ENCODE results near the gene INO80C.

Gene INO80C

DNA sequence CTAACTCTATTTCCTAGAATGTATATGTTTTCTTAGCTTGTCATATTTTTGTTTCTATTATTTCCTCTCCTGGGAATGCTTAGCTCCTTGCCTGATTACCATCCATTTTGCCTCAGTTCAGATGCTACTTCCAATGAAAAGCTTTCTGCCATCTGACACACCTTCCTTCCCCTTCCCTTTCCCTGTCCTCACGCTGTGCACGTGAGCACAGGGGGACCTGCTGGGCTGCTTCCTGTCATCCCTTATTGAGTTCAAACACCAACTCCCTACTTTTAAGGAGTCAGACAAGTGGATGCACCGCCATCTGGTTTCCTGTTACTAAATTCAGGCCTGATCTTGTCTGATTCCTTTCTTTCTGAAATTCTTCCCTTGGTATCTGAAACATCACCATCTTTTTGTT lies 2.4 kb upstream of the INO80C start:
- no peak overlapping the region for H3K4me3 ChIP-seq (replicated peaks; ENCODE audit: low read depth, low read length)
- DNase-seq (ENCODE audit: low read depth): no peak
- TF ChIP-seq, protein P1, sequence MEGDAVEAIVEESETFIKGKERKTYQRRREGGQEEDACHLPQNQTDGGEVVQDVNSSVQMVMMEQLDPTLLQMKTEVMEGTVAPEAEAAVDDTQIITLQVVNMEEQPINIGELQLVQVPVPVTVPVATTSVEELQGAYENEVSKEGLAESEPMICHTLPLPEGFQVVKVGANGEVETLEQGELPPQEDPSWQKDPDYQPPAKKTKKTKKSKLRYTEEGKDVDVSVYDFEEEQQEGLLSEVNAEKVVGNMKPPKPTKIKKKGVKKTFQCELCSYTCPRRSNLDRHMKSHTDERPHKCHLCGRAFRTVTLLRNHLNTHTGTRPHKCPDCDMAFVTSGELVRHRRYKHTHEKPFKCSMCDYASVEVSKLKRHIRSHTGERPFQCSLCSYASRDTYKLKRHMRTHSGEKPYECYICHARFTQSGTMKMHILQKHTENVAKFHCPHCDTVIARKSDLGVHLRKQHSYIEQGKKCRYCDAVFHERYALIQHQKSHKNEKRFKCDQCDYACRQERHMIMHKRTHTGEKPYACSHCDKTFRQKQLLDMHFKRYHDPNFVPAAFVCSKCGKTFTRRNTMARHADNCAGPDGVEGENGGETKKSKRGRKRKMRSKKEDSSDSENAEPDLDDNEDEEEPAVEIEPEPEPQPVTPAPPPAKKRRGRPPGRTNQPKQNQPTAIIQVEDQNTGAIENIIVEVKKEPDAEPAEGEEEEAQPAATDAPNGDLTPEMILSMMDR (IDR thresholded peaks at IDR 0.05; ENCODE audit: low read length, missing control alignments): no peak

DNA sequence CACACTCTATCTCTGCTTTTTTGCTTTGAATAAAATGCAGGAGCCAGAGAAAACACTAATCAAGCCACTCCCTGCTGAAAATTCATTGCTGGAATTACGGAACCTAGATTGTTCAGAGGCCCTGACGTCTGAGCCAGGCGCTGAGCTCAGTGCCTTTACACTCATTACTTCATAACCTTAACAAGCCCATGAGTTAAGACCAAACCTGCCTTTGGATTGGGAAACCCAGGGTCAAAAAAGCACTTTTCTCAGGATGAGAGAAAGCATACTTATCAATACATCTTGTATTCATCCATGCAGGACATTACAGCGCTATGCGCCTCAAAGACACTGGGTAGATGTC lies 762 bp downstream of the INO80C start:
- peak overlapping the region; percentile 87 for H3K4me3 ChIP-seq (replicated peaks; ENCODE audit: low read depth, low read length)
- DNase-seq (ENCODE audit: low read depth): peak; percentile 60
- TF ChIP-seq, protein P1 (IDR thresholded peaks at IDR 0.05; ENCODE audit: low read length, missing control alignments): no peak

DNA sequence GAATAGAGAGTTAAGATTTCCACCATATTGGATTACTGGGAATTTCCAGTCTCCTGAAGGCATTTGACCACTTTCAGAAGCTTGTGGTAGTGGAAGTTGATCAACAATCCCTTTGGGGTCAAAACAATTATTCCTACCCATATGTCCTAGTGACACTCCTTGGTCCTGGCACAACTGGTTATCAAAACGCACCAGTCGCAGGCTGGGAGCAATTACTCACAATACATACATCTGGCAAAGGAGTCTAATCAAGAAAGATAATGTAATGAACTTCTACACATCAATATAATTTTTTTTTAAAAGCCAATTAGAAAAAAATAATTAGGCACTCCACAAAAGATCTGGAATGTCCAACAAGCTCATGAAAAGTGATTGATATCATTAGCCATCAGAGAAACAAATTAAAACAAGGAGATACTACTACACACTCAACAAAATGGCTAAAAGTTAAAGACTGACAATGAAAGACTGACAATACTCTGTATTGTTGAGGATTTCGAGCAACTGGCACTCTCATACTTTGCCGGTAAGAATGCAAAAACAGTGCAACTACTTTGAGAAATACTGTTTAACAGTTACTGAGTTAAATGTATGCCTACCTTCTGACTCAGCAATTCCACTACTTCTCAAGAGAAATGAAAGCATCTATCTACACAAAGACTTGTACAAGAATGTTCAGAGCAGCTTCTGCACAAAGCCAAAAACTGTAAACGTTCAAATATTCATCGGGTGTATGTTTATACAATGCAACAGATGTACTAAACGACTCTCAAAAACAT lies 2.0 kb downstream of the INO80C start:
- DNase-seq (ENCODE audit: low read depth): peak; percentile 21
- H3K4me3 ChIP-seq (replicated peaks; ENCODE audit: low read depth, low read length): no peak overlapping the region
- TF ChIP-seq, protein P1 (IDR thresholded peaks at IDR 0.05; ENCODE audit: low read length, missing control alignments): no peak

DNA sequence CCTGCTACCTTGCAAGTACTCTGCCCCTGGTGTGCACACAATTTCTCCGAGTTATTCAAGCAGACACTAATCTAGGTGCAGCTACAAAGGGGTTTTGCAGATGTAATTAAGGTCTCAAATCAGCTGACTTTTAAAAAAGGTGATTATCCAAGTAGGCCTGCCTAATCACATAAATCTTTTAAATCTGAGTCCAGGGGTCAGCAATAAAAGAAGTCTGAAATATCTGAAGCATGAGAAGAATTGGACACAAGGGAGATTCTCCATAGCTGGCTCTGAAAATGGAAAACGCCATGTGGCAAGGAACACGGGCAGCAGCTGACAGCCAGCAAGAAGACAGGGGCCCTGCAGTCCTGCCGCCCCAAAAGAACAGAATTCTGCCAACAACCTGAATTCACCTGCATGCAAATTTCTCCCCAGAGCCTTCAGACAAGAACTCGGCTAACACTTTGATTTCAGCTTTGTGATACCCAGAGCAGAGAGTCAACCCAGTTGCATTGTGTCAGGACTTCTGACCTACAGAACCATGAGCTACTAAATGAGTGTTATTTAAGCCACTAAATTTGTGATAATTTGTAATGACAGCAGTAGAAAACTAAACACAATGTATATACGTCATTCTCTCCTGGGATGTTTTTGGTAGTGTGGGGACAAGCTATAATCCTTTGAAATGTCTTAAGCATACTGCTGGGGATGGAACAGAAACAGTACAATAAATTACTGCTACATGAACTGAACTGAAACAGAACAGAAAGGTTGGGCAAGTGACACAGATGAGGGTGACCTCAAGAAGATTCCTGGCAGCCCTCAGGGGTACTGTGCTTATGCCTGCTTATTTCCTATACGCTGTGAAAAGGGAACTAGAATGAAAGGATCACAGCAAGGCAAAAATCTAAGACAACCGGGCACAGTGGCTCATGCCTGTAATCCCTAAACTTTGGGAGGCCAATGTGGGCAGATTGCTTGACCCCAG lies 3.2 kb downstream of the INO80C start:
- DNase-seq (ENCODE audit: low read depth): no peak
- H3K4me3 ChIP-seq (replicated peaks; ENCODE audit: low read depth, low read length): no peak overlapping the region
- TF ChIP-seq, protein P1 (IDR thresholded peaks at IDR 0.05; ENCODE audit: low read length, missing control alignments): no peak

DNA sequence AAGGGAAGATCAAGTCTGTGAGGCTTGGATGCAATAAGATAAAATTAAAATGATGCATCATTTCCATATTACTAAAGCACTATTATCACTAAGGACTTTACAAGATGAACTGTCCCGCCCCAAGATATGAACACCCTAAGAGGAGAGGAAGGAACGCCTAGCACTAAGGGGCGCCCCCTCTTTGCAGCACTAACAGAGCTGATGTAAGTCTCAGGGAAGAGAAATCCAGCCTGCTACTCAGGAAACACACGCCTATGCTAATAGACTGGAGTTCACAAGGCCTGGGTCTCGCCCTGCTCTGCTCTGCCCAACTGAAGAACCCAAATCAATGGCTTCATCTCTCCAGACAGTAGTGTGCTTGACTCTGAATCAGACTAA lies 6.1 kb downstream of the INO80C start:
- no peak for DNase-seq (ENCODE audit: low read depth)
- TF ChIP-seq, protein P1 (IDR thresholded peaks at IDR 0.05; ENCODE audit: low read length, missing control alignments): no peak
- no peak overlapping the region for H3K4me3 ChIP-seq (replicated peaks; ENCODE audit: low read depth, low read length)

DNA sequence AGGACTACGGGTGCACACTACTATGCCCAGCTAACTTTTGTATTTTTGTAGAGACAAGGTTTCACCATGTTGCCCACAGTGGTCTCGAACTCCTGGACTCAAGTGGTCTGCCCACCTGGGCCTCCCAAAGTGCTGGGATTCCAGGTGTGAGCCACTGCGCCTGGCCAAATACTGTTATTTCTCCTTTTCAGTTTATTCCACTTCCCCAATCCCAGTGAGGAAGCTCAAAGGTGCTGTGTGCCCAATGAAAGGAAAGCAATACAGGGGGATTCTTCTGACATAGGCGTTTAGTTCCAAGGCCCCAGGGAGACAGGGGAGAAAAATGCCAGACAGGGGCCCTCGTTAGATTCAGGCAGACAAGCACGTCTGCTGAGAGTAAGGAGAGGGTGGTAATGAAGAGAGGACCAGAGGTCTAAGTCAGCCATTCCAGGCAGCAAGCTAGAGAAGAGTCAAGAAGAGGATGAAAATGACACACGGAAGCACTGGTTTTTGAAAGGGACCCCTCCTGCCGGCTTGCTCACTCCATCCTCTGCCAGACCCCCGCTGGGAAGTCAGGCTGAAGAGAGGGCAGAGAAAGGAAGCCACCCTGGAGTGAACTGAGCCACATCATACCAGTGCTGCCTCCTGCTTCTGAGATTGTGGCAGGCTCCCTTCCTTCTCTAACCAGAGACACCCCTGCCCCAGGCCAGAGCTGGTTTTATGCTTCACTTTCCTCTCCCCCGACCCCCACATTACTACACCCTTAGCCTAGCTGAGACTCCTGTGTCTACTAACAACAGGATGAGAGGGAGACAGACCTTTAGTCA lies 6.7 kb downstream of the INO80C start:
- no peak for DNase-seq (ENCODE audit: low read depth)
- no peak overlapping the region for H3K4me3 ChIP-seq (replicated peaks; ENCODE audit: low read depth, low read length)
- TF ChIP-seq, protein P1 (IDR thresholded peaks at IDR 0.05; ENCODE audit: low read length, missing control alignments): no peak

Measured in fibroblast of pulmonary artery (primary cell).